Heart left ventricle (tissue), 13 donors: Measurements from ENCODE around the gene OMA1.

Experiments used
- CTCF ChIP-seq, 12 donors: fragments of 200-600 bp; sonication (generic) in 4 of 12; IDR thresholded peaks; one replicate each; pipeline versions ENCODE4 v1.5.0 to v1.8.0; 2018 to 2022; ENCODE audit warnings: antibody characterized with exemption in 12 of 12, mild to moderate bottlenecking in 5 of 12
- POLR2A ChIP-seq, 2 donors: fragments of 450-650 bp; IDR thresholded peaks; one replicate each; pipeline ENCODE4 v1.6.1; 2017; ENCODE audit warnings: antibody characterized with exemption in 2 of 2, mild to moderate bottlenecking in 2 of 2, moderate library complexity in 2 of 2
- donor health status: ischemic (EF 13 %, LVEDD 7.1; RV severe dilation, severe dysfunction).
- donor health status: DM: no; HTN: yes; CAD: no.
- donor health status: DM: no; HTN: no; CAD: no.
- donor health status: ischemic (EF 25% LVEDD 6.9; RV normal size, moderate dysfunction).
- donor health status: ischemic (EF 25% LVEDD 5.7; RV mildly dilated, moderate dysfunction).
- donor health status: ischemic (EF 35%, LVEDD 5.7; RV mildly dilated, moderate dysfunction).
- donor health status: nonischemic (EF 11% LVEDD 7.7; RV severe dilation, severe dysfunction).
- donor health status: DM: yes; HTN: yes; CAD: no.
- donor health status: PGD.
- donor health status: ischemic (EF 29% LVEDD 5.4; RV normal size, mild dysfunction).
- donor health status: nonischemic (EF 23%, LVEDD 6.1; RV moderate dilation, normal function).

GRCh38 chr1:58588396-58588795, 41.9 kb upstream of the OMA1 start:
- TF ChIP-seq CTCF (IDR thresholded peaks at IDR 0.05) (no peak), POLR2A (IDR thresholded peaks at IDR 0.05) (no peak)
